Nephron (organoid): Measurements from ENCODE around the gene PLOD3.

ENCODE experiments used
- H3K27ac Mint-ChIP-seq, 3 experiments: 2 replicates each; pipeline ENCODE4 v1.8.0; 2020; ENCODE audit warnings: mixed read lengths in 3 of 3, mild to moderate bottlenecking in 2 of 3, moderate library complexity in 1 of 3
- H3K27me3 Mint-ChIP-seq: 2 replicates; pipeline ENCODE4 v1.8.0; 2021; ENCODE audit warnings: low read depth, mild to moderate bottlenecking, moderate library complexity, mixed read lengths
- H3K36me3 Mint-ChIP-seq: 2 replicates; pipeline ENCODE4 v1.8.0; 2020; ENCODE audit warnings: low read depth, mixed read lengths
- H3K4me1 Mint-ChIP-seq: 2 replicates; pipeline ENCODE4 v1.8.0; 2020; ENCODE audit warnings: mixed read lengths
- H3K4me3 Mint-ChIP-seq, 3 experiments: 2 replicates each; pipeline ENCODE4 v1.8.0; 2020; ENCODE audit warnings: mild to moderate bottlenecking in 3 of 3, mixed read lengths in 3 of 3, moderate library complexity in 2 of 3
- H3K9me3 Mint-ChIP-seq: 2 replicates; pipeline ENCODE4 v1.8.0; 2020; ENCODE audit warnings: mixed read lengths
- TF ChIP-seq, protein P1 (sequence below), 3 experiments: fragments of 200-600 bp; sonication (generic); IDR thresholded peaks; one replicate each; pipeline ENCODE4 v1.5.0; 2021; ENCODE audit warnings: antibody characterized with exemption in 3 of 3; ENCODE audit not compliant: unreplicated experiment in 3 of 3

The PLOD3 gene

DNA sequence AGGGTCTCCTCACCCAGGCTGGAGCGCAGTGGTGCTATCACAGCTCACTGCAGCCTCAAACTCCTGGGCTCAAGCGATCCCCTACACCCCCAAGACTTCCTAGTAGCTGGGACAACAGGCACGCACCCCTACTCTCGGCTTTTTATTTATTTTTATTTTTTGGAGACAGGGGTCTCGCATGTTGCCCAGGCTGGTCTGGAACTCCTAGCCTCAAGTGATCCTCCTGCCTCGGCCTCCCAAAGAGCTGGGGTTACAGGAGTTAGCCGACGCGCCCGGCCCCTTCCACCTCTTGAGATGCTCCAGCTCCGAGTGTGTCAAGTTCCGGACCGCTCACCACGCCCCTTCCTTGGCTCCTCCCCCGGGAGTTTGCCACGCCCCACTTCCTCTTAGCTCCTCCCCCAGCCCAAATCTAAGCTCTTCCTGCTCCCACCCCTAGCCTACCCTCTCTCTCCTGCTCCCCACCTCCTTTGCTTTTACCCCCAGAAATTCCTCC lies 43.6 kb downstream of the PLOD3 start:
- no peak overlapping the region for H3K27ac Mint-ChIP-seq
- peak overlapping the region in 1 of 3 experiments; percentile 43 for H3K4me3 Mint-ChIP-seq
- peaks cover 24% of the 10 kb centered on the region for H3K4me1 Mint-ChIP-seq
- no peaks in the 10 kb centered on the region for H3K36me3 Mint-ChIP-seq
- H3K9me3 Mint-ChIP-seq, result peaks cover 4% of the 10 kb centered on the region
- TF ChIP-seq, protein P1, sequence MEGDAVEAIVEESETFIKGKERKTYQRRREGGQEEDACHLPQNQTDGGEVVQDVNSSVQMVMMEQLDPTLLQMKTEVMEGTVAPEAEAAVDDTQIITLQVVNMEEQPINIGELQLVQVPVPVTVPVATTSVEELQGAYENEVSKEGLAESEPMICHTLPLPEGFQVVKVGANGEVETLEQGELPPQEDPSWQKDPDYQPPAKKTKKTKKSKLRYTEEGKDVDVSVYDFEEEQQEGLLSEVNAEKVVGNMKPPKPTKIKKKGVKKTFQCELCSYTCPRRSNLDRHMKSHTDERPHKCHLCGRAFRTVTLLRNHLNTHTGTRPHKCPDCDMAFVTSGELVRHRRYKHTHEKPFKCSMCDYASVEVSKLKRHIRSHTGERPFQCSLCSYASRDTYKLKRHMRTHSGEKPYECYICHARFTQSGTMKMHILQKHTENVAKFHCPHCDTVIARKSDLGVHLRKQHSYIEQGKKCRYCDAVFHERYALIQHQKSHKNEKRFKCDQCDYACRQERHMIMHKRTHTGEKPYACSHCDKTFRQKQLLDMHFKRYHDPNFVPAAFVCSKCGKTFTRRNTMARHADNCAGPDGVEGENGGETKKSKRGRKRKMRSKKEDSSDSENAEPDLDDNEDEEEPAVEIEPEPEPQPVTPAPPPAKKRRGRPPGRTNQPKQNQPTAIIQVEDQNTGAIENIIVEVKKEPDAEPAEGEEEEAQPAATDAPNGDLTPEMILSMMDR (IDR thresholded peaks at IDR 0.05; ENCODE audit: unreplicated experiment in 3 of 3), result no peak
- peaks cover 100% of the 10 kb centered on the region for H3K27me3 Mint-ChIP-seq

DNA sequence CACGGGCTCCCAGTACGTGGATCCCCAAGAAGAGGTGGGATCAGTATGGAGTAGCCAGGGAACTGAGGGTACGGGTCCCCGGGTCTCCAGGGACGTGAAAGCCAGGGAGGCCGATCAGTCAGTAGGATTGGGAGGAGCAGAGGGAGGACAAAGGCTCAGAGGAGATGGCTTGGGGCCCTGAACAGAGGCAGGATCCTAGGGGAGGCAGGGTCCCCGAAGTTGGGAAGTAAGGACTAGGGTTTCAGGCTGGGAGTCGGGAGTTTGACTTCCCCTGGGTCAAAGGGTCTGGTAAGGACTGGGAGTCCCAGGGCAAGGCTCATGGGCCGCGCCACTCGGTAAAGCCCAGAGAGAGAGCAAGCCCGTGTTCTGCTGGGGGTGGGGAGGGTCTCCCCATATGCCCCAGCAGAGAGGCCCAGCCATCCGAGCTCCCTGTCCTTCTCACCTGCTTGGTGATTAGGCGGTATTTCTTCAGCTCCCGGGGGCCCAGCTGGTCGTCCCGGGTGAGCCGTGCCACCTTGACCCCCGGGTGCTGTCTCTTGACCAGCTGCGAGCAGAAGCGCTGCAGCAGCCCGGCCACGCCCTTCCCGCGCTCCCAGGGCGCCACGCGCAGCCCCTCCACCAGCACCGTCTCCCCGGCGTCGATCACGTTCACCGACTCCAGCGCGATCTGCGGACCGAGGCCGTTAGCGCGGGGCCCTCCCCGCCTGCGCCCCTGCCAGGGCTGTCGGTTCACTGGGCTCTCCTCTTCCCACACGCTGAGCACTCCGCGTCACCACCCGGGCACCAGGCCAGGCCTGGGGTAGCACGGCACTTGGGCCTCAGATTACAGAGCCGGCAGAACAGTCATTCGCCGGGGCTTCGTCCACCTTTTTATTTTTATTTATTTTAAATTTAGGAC lies 44.3 kb downstream of the PLOD3 start:
- H3K27me3 Mint-ChIP-seq, result peaks cover 100% of the 10 kb centered on the region
- peaks cover 28% of the 10 kb centered on the region for H3K4me1 Mint-ChIP-seq
- H3K36me3 Mint-ChIP-seq, result no peaks in the 10 kb centered on the region
- H3K27ac Mint-ChIP-seq, result no peak overlapping the region
- TF ChIP-seq, protein P1 (IDR thresholded peaks at IDR 0.05; ENCODE audit: unreplicated experiment in 3 of 3), result no peak
- H3K4me3 Mint-ChIP-seq, result peak overlapping the region; percentile 37 to 47 (median 40)
- H3K9me3 Mint-ChIP-seq, result peaks cover 4% of the 10 kb centered on the region

DNA sequence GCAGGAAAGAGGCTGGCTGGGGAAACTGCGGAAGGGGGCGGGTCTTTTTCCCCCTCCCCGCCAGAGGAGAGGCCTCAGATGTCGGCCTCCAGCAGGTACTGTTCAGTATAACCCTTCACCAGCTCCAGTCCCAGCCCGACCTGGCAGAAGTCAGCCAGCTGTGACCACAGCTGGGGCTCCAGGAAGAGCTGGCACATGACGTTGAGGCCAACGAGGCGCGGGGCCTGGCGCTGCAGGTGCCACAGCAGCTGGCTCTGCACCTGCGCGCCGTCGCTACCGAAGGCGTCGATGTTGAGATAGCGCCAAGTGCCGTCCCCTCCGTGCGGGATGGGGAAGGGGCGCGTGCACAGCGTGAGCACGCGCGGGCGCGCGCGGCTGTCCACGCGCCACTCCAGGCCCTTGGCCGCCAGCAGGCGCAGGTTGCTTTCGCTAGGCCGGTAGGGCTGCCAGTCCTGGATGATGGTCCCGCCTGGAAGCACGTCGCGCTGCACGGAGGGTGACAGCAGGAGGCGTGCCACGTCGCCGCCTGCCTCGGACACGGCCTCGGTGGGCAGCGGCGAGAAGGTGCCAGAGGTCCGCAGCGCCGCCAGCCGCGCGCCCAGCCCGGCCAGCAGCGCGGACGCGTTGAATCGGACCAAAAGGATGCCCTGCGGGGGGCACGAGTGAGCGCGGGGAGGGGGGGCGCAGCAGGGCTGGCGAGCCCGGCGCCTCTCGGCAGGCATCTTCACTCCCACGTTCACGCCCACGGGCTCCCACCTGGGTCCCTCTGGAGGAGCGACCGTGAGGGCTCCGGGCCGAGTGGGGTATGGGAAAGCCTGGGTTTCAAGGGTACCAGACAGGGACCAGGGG lies 45.2 kb downstream of the PLOD3 start:
- H3K27ac Mint-ChIP-seq, result no peak overlapping the region
- H3K9me3 Mint-ChIP-seq, result peaks cover 4% of the 10 kb centered on the region
- H3K36me3 Mint-ChIP-seq, result no peaks in the 10 kb centered on the region
- H3K4me1 Mint-ChIP-seq, result peaks cover 33% of the 10 kb centered on the region
- H3K4me3 Mint-ChIP-seq, result peak overlapping the region; percentile 19 to 64 (median 37)
- H3K27me3 Mint-ChIP-seq, result peaks cover 100% of the 10 kb centered on the region
- TF ChIP-seq, protein P1 (IDR thresholded peaks at IDR 0.05; ENCODE audit: unreplicated experiment in 3 of 3), result no peak

DNA sequence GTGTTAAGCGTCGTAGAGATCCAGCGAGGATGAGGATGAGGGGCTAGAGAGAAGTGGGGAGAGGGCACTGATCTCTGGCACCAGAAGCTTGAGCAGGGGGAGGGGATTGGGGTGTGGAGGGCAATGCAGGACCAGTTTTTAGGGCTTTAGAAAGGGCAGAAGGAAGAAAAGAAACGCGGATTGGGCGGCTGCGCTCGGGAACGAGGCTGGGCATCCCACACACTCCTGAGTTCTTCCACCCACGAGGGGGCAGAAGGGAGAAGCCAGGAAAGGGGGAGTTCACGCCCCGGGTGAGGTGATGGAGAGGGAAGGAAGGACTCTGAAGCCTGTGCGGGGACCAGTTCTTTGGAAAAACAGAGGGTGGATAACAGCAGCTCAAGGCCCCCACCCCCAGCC lies 45.9 kb downstream of the PLOD3 start:
- peaks cover 37% of the 10 kb centered on the region for H3K4me1 Mint-ChIP-seq
- no peaks in the 10 kb centered on the region for H3K36me3 Mint-ChIP-seq
- H3K27me3 Mint-ChIP-seq, result peaks cover 100% of the 10 kb centered on the region
- H3K9me3 Mint-ChIP-seq, result peaks cover 4% of the 10 kb centered on the region
- H3K4me3 Mint-ChIP-seq, result peak overlapping the region; percentile 1 to 64 (median 19)
- TF ChIP-seq, protein P1 (IDR thresholded peaks at IDR 0.05; ENCODE audit: unreplicated experiment in 3 of 3), result no peak
- H3K27ac Mint-ChIP-seq, result no peak overlapping the region

DNA sequence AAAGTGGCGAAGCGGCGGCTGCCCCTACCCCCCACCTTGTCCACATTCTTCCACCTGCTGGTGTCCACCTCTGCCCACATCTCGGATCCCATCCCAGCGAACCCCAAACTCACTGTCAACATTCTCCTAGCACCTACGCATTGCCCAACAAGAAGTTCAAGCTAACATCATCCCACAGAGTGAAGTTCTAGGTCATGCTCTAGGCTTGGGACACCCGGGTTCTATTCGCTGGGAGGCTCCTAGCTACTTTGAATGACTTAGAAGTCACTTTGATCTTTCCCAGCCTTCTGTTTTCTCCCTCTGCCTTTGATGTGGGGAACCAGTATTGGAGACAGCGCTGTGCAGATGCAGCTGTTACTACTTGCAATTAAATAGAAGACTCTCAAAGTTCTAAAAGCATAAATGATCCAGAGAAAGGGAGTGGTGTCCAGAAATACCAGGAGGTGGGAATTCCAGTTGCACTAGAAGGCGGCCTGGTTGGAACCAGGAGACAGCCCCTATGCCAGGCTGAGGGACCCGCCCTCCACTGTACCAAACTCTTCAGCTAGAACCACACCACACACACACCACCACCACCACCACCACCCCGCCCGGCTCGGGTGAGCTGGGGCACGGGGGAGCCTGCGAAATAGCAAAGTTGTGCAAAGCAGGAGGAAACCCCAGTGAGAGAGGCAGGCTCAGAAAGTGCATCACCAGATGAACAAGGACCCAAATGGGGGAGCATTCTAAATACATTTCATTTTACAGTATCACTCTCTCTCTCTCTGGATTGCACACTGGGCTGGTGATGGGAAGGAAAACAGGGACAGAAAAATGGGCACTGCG lies 46.6 kb downstream of the PLOD3 start:
- Mint-ChIP-seq H3K4me1 (peaks cover 42% of the 10 kb centered on the region), H3K36me3 (no peaks in the 10 kb centered on the region), H3K27me3 (peaks cover 100% of the 10 kb centered on the region), H3K4me3 (peak overlapping the region; percentile 1 to 64 (median 19)), H3K9me3 (peaks cover 4% of the 10 kb centered on the region), H3K27ac (no peak overlapping the region)
- TF ChIP-seq, protein P1 (IDR thresholded peaks at IDR 0.05; ENCODE audit: unreplicated experiment in 3 of 3), result no peak
